ENCODE results near the gene TUBGCP6. TPM values are rescaled to one million over a fixed set of nuclear protein-coding genes. Genes with fewer than 3 reads are reported as not detected.

The TUBGCP6 gene
- total RNA-seq, 1 experiment from 2014 or later = 6.7 TPM

DNA sequence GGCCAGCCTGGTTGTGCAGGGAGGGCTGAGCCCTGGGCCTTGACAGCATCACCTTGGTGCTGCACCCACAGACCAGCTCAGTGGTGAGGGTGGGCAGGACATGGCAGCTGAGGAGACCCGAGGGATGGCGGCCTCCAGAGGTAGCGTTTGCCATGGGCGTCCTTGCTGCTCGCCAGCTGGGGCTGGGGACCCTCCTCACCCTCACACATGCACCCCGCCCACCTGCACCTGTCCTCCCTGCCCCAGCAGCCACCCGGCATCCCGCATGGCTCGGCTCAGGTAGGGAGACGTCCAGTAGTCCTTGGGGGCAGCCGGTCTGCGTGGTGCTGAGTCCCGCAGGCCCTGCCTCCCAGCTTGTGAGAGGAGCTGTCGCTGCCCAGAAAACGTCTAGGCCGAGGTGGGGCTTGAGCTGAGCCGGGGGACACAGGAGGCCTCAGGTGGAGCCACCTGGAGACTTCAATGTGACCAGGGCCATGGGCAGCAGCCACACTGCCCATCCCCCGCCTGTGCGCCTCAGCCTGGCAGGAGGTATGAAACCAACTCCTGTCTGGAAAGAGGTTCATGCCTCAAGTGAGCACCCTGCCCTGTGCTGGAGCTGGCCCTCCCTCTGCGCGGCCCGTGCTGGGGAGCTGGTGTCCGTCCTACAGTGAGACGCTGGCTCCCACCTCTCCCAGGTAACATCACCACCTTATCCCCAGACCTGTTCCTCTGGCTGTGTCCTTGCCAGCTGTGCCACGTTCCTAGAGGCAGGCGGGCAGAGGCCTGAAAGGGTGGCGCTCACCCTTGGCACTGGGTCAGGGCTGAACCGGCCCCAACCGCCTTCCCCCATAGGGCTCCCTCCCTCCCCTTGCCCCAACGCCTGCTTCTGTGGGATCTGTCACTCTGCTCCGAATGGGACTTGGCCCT is 62.4 kb downstream of the TUBGCP6 start:
- DNase-seq (ENCODE audit: low read depth) = no peak

- no peak for DNase-seq (ENCODE audit: low read depth)
These were observed 63.9 kb downstream of the TUBGCP6 start for GRCh38 chr22:50180727-50181521.

DNA sequence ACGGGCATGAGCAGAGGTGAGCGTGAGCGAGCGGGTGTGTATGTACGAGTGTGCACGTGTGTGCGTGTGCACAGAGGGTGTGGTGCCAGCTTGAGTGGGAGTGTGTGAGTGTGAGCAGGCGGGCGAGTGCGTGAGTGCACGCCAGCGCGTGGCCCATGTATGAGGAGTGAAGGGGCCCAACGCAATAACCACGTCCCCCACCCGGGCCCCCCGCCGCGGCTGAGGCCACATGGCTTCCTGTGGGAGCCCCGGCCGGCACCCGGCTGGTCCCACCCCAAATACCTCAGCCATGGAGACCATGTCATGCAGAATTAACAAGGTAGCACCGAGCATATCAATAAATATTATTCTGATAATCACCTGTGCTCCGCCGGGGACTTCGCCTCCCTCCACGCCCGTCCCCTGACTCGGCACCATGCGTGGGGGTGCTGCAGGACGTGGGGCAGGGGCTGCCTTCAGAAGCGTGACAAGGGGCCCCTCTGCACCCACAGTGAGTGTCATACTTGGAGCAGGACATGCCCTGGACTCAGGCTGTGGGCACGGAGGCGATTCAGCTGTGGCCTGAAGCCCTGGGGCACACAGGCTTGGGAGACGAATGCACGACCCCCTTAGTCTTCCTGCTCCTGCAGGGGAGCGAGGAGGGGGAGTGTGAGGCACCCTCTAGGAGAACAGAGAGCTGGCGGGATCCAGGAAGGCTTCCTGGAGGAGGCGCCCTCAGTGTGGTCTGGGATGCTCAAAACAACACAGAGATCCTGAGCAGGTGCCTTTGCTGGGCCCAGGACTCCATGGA is 64.7 kb downstream of the TUBGCP6 start:
- DNase-seq (ENCODE audit: low read depth) = no peak

- DNase-seq (ENCODE audit: low read depth) = no peak
These were observed 65.7 kb downstream of the TUBGCP6 start for GRCh38 chr22:50178871-50179869.

- DNase-seq (ENCODE audit: low read depth) = no peak
These were observed 66.4 kb downstream of the TUBGCP6 start for GRCh38 chr22:50178471-50178864.

GRCh38 chr22:50177537-50178470 is 67.0 kb downstream of the TUBGCP6 start:
- DNase-seq (ENCODE audit: low read depth) = no peak

- DNase-seq (ENCODE audit: low read depth) = no peak
These were observed 67.8 kb downstream of the TUBGCP6 start for GRCh38 chr22:50176850-50177536.

- no peak for DNase-seq (ENCODE audit: low read depth)
These were observed 68.6 kb downstream of the TUBGCP6 start for GRCh38 chr22:50175921-50176849.

DNA sequence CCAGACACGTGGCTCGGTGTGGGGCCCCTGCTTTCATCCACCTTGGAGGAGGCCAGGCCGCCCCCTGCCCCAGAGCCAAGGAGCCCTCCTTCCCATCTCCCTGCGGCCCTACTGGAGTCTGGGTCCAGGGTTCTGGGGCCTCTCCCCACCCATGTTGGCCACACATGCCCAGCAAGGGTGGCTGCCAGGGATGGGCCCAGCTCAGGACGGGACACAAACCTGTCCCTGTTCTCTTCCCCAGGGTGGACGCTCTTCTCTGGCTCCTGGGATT is 69.7 kb downstream of the TUBGCP6 start:
- DNase-seq (ENCODE audit: low read depth) = no peak

- no peak for DNase-seq (ENCODE audit: low read depth)
These were observed 70.2 kb downstream of the TUBGCP6 start for GRCh38 chr22:50174382-50175190.

DNA sequence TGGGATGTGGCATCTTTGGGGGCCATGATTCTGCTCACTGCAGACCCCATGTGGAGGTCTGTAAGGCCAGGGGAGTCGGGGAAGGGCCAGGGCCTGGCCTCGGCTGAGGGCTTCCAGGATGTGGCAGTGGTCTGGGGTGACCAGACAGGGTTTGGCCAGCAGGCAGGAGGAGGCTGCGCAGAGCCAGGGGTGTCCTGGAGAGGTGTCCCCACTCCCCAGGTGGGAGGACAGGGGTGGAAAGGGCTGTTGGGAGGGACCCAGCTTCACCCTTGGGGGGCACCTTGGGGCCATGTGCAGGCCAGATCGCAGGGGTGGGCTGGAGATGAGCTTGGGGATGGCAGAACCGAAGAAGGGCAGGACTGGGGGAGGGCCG is 70.9 kb downstream of the TUBGCP6 start:
- no peak for DNase-seq (ENCODE audit: low read depth)

- DNase-seq (ENCODE audit: low read depth) = no peak
These were observed 71.4 kb downstream of the TUBGCP6 start for GRCh38 chr22:50173311-50173982.

DNA sequence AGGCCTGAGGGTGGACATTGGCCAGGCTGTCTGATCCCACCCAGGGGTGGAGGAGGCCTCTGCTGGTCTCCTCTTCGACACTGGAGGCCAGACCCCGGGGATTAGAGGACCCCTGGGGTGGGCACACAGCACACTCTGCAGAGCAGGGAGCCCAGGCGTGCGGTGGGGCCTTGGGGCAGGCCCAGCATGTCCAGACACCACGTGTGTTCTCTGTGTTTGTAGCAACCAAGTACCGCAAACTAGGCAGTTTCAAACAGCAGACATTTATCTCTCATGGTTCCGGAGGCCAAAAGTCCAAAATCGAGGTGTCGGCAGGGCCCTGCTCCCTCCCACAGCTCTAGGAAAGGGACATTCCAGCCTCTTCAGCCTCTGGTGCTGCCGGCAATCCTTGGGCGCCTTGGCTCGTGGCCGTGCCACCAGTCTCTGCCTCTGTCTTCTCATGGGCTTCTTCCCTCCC is 72.8 kb downstream of the TUBGCP6 start:
- no peak for DNase-seq (ENCODE audit: low read depth)

- no peak for DNase-seq (ENCODE audit: low read depth)
These were observed 73.4 kb downstream of the TUBGCP6 start for GRCh38 chr22:50171319-50171964.

GRCh38 chr22:50170453-50171318 is 74.1 kb downstream of the TUBGCP6 start, which contains the start of gene PANX2:
Gene PANX2 (plus strand): TSS chr22:50170731. CDS start chr22:50170731, 0 bp downstream.
- no peak for DNase-seq (ENCODE audit: low read depth)

Data from RPMI7951 (cell line).